SK-N-SH (cell line): ENCODE measurements around the gene LRRC17. TPM values are rescaled to one million over a fixed set of nuclear protein-coding genes. Genes with fewer than 3 reads are reported as not detected.

Experiments
- CTCF ChIA-PET: fragments of 300-600, 350-600 bp; formaldehyde crosslinking; extraction: SDS; loops from one replicate; lab custom pipeline; 2021; lab: Yijun Ruan, JAX
- POLR2A ChIA-PET: fragments of 350-600 bp; sonication (Branson Sonifier 250); formaldehyde crosslinking; extraction: SDS; loops from one replicate; lab custom pipeline; 2020; ENCODE audit warnings: antibody characterized with exemption, inconsistent platforms; lab: Yijun Ruan, JAX
- DNase-seq: peaks from one replicate; pipeline ENCODE4 v3.0.0; 2012
- H2AFZ ChIP-seq: fragments of 200-600 bp; sonication (generic); 2 replicates; pipeline ENCODE4 v1.8.1; 2016; ENCODE audit warnings: antibody characterized with exemption, mild to moderate bottlenecking, low read depth
- H3F3A ChIP-seq: fragments of 200-600 bp; sonication (generic); replicated peaks from 2 replicates; pipeline ENCODE3; 2016; ENCODE audit warnings: antibody characterized with exemption, mild to moderate bottlenecking; ENCODE audit not compliant: insufficient read depth
- H3K27ac ChIP-seq, 2 experiments: fragments of 200-500 bp in 1 of 2; fragments of 200-600 bp in 1 of 2; sonication (Bioruptor generic) in 1 of 2; sonication (generic), shearing (Covaris generic) in 1 of 2; 2 replicates each; pipeline versions ENCODE4 v1.5.1 to v1.6.1; 2014 to 2016; ENCODE audit warnings: low read depth in 2 of 2, inconsistent platforms in 1 of 2, low read length in 1 of 2, mild to moderate bottlenecking in 1 of 2, mixed read lengths in 1 of 2
- H3K27me3 ChIP-seq: fragments of 200-600 bp; sonication (generic), shearing (Covaris generic); 2 replicates; pipeline ENCODE4 v1.6.1; 2016; ENCODE audit warnings: mixed run types; ENCODE audit not compliant: insufficient read depth
- H3K36me3 ChIP-seq, 2 experiments: fragments of 200-500 bp in 1 of 2; fragments of 200-600 bp in 1 of 2; sonication (Bioruptor generic) in 1 of 2; sonication (generic) in 1 of 2; replicated peaks in 1 of 2; 2 replicates each; pipeline versions ENCODE3 to v1.5.1; 2014 to 2016; ENCODE audit warnings: low read length in 1 of 2, mild to moderate bottlenecking in 1 of 2; ENCODE audit not compliant: insufficient read depth in 2 of 2, control insufficient read depth in 1 of 2
- H3K4me1 ChIP-seq, 2 experiments: fragments of 200-500 bp in 1 of 2; fragments of 200-600 bp in 1 of 2; sonication (Bioruptor generic) in 1 of 2; sonication (generic), shearing (Covaris generic) in 1 of 2; 2 replicates each; pipeline versions ENCODE4 v1.5.1 to v1.6.1; 2014 to 2016; ENCODE audit warnings: low read depth in 1 of 2, low read length in 1 of 2, mixed run types in 1 of 2; ENCODE audit not compliant: insufficient read depth in 2 of 2, control insufficient read depth in 1 of 2
- H3K4me2 ChIP-seq: fragments of 200-600 bp; sonication (generic), shearing (Covaris generic); 2 replicates; pipeline ENCODE4 v1.6.1; 2017; ENCODE audit warnings: mixed run types
- H3K4me3 ChIP-seq, 2 experiments: fragments of 200-500 bp in 1 of 2; fragments of 200-600 bp in 1 of 2; sonication (Bioruptor generic) in 1 of 2; sonication (generic), shearing (Covaris generic) in 1 of 2; 2 replicates each; pipeline versions ENCODE4 v1.5.1 to v1.8.1; 2014 to 2016; ENCODE audit warnings: low read depth in 2 of 2, inconsistent platforms in 1 of 2, low read length in 1 of 2, mild to moderate bottlenecking in 1 of 2, mixed read lengths in 1 of 2, moderate library complexity in 1 of 2
- H3K79me2 ChIP-seq: fragments of 200-600 bp; sonication (generic); 2 replicates; pipeline ENCODE4 v1.8.1; 2017; ENCODE audit warnings: mild to moderate bottlenecking; ENCODE audit not compliant: insufficient read depth
- H3K9ac ChIP-seq: fragments of 200-600 bp; sonication (generic); 2 replicates; pipeline ENCODE4 v1.6.1; 2017; ENCODE audit warnings: mixed run types
- H3K9me2 ChIP-seq: fragments of 200-600 bp; sonication (generic); 2 replicates; pipeline ENCODE4 v1.6.1; 2017; ENCODE audit warnings: mixed run types
- H3K9me3 ChIP-seq: fragments of 200-600 bp; sonication (generic); 2 replicates; pipeline ENCODE4 v1.6.1; 2017; ENCODE audit warnings: mixed run types, mild to moderate bottlenecking, moderate library complexity
- H4K20me1 ChIP-seq: fragments of 200-600 bp; sonication (generic); 2 replicates; pipeline ENCODE4 v1.6.1; 2017; ENCODE audit warnings: mild to moderate bottlenecking, mixed run types; ENCODE audit not compliant: insufficient read depth
- CHD2 ChIP-seq: fragments of 150-350 bp; IDR thresholded peaks from 2 replicates; pipeline ENCODE4 v1.6.1; 2018; ENCODE audit warnings: low read length; ENCODE audit not compliant: partially characterized antibody
- EP300 ChIP-seq, 2 experiments: IDR thresholded peaks; 2 replicates each; pipeline versions ENCODE4 v1.4.0 to v1.6.1; 2012; ENCODE audit warnings: borderline replicate concordance in 1 of 2, low read depth in 1 of 2, low read length in 1 of 2
- FOXM1 ChIP-seq: IDR thresholded peaks from 2 replicates; pipeline ENCODE4 v1.4.0; 2012; ENCODE audit warnings: low read depth, mild to moderate bottlenecking
- MXI1 ChIP-seq: IDR thresholded peaks from 2 replicates; pipeline ENCODE4 v1.6.1; 2012; ENCODE audit warnings: mild to moderate bottlenecking, low read depth, low read length, improper control_type of control experiment
- NFIC ChIP-seq: IDR thresholded peaks from 2 replicates; pipeline ENCODE4 v1.4.0; 2012; ENCODE audit warnings: borderline replicate concordance
- PBX3 ChIP-seq: IDR thresholded peaks from 2 replicates; pipeline ENCODE4; 2012
- RCOR1 ChIP-seq: fragments of 150-350 bp; IDR thresholded peaks from 2 replicates; pipeline ENCODE4 v1.6.1; 2017; ENCODE audit warnings: antibody characterized with exemption, low read length
- RFX5 ChIP-seq: IDR thresholded peaks from 2 replicates; pipeline ENCODE4 v1.6.1; 2012; ENCODE audit warnings: mild to moderate bottlenecking, improper control_type of control experiment, low read length
- TAF1 ChIP-seq: IDR thresholded peaks from 2 replicates; pipeline ENCODE4 v1.6.1; 2012; ENCODE audit warnings: low read depth, mild to moderate bottlenecking, low read length, moderate library complexity, borderline replicate concordance
- TCF12 ChIP-seq: IDR thresholded peaks from 2 replicates; pipeline ENCODE4 v1.4.0; 2012
- ZBTB33 ChIP-seq: IDR thresholded peaks from 2 replicates; pipeline ENCODE4 v1.4.0; 2012; ENCODE audit warnings: low read depth, borderline replicate concordance
- WGBS: methylation state at CpG from one replicate; pipeline ENCODE4 v1.1.6; 2017; ENCODE audit warnings: low lambda C conversion rate; 5-methylcytosine and 5-hydroxymethylcytosine counted together
- polyA plus RNA-seq, 3 experiments: library from polyadenylated mRNA; depleted of rRNA; stranded (reverse); fragments of >200 nt; gene quantifications; 2 replicates each; pipeline ENCODE4 v1.2.3, GENCODE V29; 2012

LRRC17 gene
- 101 and 138 TPM in 2 replicates for polyA plus RNA-seq (2012; rRNA removed)
- polyA plus RNA-seq (2012; cell fraction: cytosol; rRNA removed): 138 and 169 TPM in 2 replicates
- 35.8 and 67.6 TPM in 2 replicates for polyA plus RNA-seq (2012; cell fraction: nucleus; rRNA removed)

- H3K4me3 ChIP-seq: peak within 1 kb of the TSS; percentile 10 to 48; a peak in 2 of 4 replicates
- CTCF ChIA-PET: no interaction called here
- no peaks in the 10 kb centered on the region for H4K20me1 ChIP-seq
- H3K9me2 ChIP-seq: no peaks in the 10 kb centered on the region
- peak within 1 kb of the TSS; percentile 41 to 58; a peak in 3 of 4 replicates for H3K27ac ChIP-seq
- 0 out of 2 replicates have a peak, but pooled peaks have one; percentile 31 for TF ChIP-seq TCF12
- TF ChIP-seq FOXM1: no peak
- TF ChIP-seq TAF1: peak; percentile 27; the same call in 1 of the 2 replicates
- peak; percentile 40; the same call in 1 of the 2 replicates for TF ChIP-seq NFIC
- peak in 1 of 2 experiments; percentile 14; a peak in 1 of 4 replicates for TF ChIP-seq EP300 (IDR thresholded peaks at IDR 0.05; ENCODE audit: borderline replicate concordance in 1 of 2, low read depth in 1 of 2, low read length in 1 of 2)
- TF ChIP-seq, all 33 proteins: peak for 4
- WGBS: 66% methylated on average over 6 of the region's 6 CpGs
- Histone ChIP-seq H3K4me1 (peaks cover 0 to 14% of the 10 kb centered on the region in 2 experiments), H3K36me3 (peaks cover 0 to 5% of the 10 kb centered on the region in 2 experiments), H3F3A (peaks cover 18% of the 10 kb centered on the region), H3K9me3 (no peaks in the 10 kb centered on the region), H3K9ac (peak within 1 kb of the TSS; percentile 0; the same call in 1 of the 2 replicates), H3K79me2 (no peaks in the 10 kb centered on the region), H3K27me3 (no peaks in the 10 kb centered on the region), H2AFZ (peak within 1 kb of the TSS; percentile 14; the same call in 1 of the 2 replicates), H3K4me2 (peak within 1 kb of the TSS; percentile 0; the same call in 1 of the 2 replicates)
- no peak for DNase-seq
- POLR2A ChIA-PET: no interaction called here
Measured at GRCh38 chr7:102912742-102913141, at the start of gene LRRC17. TSS of gene LRRC17 (plus strand) at chr7:102913000. CDS start at chr7:102933914, 20,914 bp downstream.

GRCh38 chr7:102864958-102865357, 47.8 kb upstream of the LRRC17 start:
- Histone ChIP-seq H3K9me2 (no peaks in the 10 kb centered on the region), H3F3A (peaks cover 4% of the 10 kb centered on the region), H3K27ac (no peak overlapping the region), H3K9ac (no peak overlapping the region), H3K9me3 (no peaks in the 10 kb centered on the region), H3K4me3 (no peak overlapping the region), H3K4me1 (peaks cover 2 to 3% of the 10 kb centered on the region in 2 experiments; a peak in 3 of 4 replicates), H3K36me3 (no peaks in the 10 kb centered on the region), H4K20me1 (no peaks in the 10 kb centered on the region), H3K27me3 (no peaks in the 10 kb centered on the region), H3K79me2 (no peaks in the 10 kb centered on the region), H3K4me2 (no peak overlapping the region), H2AFZ (no peak overlapping the region)
- no peak for DNase-seq
- CTCF ChIA-PET: no interaction called here
- 76% methylated on average over 2 of the region's 2 CpGs for WGBS
- POLR2A ChIA-PET: no interaction called here
- TF ChIP-seq CHD2 (no peak), RFX5 (no peak), MXI1 (no peak), ZBTB33 (no peak), NFIC (no peak), RCOR1 (no peak), PBX3 (no peak)
